Amniotic stem cell (primary cell): ENCODE results near the gene ZNF688.
"Not testable (repeated sequence)": the region's sequence is repeated elsewhere in the genome, so short reads cannot be mapped to it uniquely, and the experiment has no call there.

ENCODE experiments used
- DNase-seq: peaks from one replicate; lab custom pipeline; 2025; lab: John Stamatoyannopoulos, UW

ZNF688 gene

DNA sequence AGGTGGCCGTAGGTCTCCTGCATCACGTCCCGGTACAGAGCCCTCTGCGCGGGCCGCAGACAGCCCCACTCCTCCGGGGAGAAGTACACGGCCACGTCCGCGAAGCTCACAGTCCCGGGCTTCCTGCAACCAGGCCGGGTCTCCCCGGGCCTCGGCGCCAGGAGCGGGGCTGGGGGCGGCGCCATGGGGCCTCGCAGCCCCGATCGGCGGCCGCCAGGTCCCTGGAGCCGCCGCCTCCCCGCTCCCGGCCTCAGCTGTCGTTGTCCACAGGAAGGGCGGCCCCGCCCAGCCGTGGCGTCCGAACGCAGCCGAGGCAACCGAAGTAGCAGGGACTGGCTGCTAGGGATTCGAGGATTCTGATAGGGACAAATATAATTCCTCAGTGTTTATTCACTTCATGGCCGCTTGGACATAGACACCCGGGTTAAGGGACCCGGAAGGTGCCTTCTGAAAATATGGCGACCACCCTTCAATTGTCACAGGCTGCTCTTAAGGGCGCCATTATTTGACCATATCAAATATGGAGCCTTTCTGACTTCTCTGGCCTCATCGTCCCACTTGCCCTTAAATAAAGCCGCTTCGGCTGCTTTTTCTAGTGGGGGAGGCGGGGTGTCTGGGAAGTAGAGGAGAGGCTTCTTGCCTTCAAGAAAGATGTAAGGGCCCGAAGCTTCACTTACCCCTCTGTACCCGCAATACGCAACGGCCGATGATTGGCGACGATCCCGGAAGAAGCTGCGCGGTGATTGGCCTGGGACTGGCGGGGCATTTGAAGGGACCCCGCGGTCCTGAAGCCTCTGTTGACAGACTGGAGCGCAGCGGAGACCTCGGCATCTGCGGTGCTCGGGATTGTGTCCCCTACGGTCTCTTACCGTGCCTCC lies at the start of gene ZNF688:
Gene ZNF688, minus strand, starts transcription at position 270 of the 878 bp plus-strand sequence. Its CDS starts 85 bp downstream, at position 185.
- peak; percentile 94 for DNase-seq

GRCh38 chr16:30620169-30620568 lies 48.7 kb upstream of the ZNF688 start:
- no peak for DNase-seq

DNA sequence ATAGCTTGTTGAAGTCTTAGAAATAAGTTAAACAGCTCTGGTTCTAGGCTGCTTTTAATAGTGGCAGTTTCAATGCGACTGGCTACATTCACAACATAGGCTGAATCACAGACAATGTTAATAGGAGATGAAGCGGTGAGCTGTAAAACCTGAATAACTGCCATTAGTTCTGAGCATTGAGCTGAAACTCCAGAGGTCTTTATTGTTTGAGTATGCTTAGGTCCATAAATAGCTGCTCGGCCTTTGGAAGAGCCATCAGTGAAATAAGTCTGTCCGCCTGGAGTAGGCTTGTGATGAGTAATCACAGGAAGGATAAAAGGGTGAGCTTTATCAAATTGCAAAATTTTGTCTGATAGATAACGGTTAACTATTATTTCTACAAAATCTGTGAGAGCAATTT lies 48.1 kb upstream of the ZNF688 start:
- no peak for DNase-seq

GRCh38 chr16:30619202-30619601 lies 47.7 kb upstream of the ZNF688 start:
- DNase-seq = no peak

DNA sequence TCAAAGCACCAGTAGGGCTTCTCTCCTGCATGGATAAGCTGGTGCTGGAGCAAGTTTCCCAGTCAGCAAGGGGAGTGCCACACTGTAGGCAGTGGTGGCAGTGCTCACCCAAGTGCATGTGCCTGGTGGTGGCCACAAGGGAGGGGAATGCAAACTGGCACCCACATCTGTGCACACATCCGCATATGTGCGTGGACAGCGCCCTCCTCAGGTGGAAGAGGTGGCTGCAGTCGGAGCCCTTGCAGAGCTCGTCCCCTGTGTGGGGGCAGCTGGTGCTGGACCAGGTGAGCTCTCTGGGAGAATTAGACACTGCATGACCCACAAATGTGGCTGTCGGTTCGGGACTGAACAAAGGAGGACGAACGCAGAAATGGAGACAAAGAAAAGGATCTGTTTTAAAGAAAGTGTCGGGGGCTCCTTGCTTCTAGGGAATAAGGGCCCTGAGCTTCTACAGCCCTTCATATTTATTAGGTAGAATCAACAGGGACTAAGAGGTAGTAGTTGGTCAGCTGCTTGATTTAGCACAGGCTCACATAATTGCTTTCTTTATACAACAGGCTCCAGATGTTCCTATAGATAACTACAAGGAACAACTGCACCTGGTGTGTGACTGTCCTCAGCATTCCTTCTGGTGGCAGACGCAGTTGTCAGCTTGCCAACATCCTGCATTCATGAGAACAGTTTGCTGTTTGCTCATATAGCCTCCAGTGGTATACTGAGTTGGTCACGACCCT lies 44.0 kb upstream of the ZNF688 start:
- no peak for DNase-seq

DNA sequence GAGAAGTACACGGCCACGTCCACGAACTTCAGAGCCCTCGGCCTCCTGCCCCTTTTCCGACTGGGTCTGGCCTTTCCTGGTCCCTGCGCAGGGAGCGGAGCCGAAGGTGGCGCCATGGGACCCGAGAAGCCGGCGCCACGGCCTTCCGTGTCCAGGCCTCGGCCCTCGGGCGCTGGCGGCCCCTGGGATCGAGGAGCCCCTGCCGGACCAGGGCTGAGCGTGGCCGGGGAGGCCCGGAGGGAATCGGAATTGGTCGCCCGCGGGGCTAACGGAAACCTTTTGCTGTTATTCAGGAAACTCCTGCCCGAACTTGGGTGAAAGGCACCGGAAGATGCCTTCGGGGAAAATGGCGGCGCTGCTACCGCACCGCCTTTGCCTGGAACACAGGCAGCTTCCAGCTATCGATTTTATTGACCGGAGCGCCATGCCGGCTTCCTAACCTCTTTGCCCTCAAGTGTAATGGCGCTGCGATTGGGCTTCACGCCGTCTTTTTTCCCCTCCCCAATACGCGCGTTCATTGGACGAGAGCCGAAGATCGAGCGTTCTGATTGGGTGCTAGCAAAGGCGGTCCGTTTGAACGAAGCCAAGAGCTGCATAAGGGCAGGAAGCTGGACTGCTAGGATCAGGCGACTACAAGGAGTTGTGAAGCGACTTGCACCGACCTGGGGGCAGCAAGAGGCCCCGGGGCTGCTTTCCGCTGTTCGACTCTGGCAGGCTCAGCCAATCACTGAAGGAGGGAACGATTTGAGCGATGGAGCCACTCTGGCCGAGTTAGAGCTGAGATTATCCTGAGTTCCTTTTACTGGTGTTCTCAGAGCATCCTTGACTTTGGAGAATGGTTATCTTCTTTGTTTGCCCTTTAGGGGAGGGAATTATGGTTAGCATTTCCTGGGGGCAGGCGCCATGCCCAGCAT lies 38.7 kb upstream of the ZNF688 start, which contains the start of gene ZNF689:
Gene ZNF689, minus strand, starts transcription at position 464 of the 914 bp plus-strand sequence. Its CDS starts 348 bp downstream, at position 116.
- DNase-seq = peak; percentile 90

GRCh38 chr16:30609002-30609925 lies 37.8 kb upstream of the ZNF688 start:
- DNase-seq = no peak

- DNase-seq = no peak
Observed at GRCh38 chr16:30606004-30606403, 34.5 kb upstream of the ZNF688 start.

GRCh38 chr16:30605158-30605557 lies 33.6 kb upstream of the ZNF688 start:
- no peak for DNase-seq

DNA sequence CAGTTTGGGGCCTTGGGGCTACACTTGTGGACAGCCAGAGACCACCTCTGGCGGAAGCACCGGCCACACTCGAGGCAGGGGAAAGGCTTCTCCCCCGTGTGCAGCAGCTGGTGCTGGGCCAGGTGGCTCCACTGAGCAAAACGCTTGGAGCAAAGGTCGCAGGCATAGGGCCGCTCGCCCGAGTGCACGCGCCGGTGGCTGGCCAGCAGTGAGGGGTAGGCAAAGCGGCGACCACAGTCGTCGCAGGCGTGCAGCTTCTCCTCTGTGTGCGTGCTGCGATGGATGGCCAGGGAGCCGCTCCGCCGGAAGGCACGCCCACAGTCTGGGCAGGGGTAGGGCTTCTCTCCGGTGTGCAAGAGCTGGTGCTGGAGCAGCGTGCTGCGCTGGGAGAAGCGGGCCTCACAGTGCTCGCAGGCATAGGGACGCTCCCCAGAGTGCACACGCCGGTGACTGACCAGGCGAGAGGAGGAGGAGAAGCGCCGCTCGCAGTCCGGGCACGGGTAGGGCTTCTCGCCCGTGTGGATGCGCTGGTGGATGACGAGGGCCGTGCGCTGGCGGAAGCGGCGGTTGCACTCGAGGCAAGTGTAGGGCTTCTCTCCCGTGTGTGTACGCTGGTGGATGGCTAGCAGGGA lies 32.9 kb upstream of the ZNF688 start:
- no peak for DNase-seq

DNA sequence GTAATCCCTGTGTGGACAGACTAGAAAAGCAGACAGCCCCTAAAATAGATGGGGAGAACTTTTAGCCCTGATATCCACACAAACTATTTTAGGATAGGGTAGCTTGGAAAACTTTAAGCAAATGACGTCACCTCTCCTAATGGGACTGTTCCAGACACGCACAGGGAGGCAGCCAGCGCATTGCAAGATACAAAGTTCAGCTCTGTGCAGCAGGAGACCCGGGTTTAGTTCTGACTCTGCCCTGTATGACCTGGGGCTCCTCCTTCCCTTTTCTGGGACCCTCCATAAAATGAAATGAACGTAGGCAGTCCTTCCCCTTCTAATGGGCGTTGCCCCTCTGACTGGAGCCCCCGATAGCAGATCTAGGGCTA lies 32.4 kb upstream of the ZNF688 start:
- DNase-seq = no peak

GRCh38 chr16:30602616-30603277 lies 31.2 kb upstream of the ZNF688 start:
- no peak for DNase-seq

DNA sequence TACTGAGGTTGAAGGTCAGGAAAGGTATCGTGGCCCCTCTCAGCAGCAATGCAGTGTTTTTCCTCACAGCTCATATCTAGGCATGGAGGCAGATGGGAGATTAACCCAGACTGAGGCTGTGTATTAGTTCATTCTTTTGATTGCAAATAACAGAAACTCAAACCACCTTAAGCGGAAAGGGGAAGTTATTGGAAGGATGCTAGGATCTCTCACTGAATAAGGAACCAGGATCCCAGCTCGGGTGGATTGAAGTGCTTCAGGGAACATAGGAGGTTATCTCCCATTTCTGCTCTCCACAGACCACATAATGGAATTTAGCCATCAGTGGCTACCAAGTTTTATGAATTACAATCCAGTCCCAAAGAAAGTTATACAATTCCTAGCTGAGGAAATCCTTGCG lies 30.5 kb upstream of the ZNF688 start:
- no peak for DNase-seq

DNA sequence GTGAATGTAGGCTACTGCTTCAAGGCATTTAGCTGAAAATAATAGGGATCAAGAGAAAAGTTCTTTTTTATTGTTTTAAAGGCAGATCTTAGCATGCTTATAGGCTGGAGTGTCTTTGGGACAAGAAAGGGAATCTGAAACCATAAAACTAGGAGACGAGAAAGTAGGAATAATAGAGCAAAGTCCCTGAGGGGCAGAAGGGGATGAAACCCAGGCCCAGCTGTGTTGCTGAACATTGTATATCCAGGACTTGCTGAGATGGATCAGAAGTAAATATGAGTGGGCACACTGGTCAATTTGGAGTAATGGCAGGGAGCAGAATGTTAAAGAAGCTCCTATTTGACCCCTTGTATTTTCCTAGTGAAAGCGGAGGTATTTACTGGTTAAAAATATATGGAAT lies 29.4 kb upstream of the ZNF688 start:
- no peak for DNase-seq

DNA sequence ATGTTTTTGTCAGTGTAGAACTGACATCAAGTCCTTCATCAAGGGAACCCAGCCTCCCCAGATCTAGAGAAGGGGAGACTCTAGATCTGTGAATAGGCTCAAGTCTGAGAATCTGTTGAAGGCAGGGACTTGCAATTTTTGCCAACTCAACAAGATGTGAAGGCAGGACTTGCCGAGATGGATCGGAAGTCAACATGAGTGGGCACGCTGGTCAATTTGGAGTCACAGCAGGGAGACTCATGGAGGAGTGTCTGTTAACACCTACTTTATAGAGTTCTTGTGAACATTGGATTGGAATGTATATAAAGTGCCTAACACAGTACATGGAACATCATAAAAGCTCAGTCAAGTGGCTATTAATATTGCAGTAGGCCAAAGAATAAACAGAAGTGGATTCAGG lies 28.7 kb upstream of the ZNF688 start:
- no peak for DNase-seq

DNA sequence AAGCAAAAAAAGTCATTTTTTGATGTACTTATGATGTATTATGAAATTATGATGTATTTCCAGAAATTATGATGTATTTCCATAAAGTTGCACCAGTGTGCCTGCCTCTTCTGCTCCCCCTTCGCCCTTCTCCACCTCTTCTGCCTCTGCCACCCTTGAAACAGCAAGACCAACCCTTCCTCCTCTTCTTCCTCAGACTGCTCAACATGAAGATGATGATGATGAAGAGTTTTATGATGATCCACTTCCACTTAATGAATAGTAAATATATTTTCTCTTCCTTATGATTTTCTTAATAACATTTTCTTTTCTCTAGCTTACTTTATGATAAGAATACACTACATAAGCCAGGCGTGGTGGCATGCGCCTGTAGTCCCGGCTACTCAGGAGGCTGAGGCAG lies 21.4 kb upstream of the ZNF688 start:
- no peak for DNase-seq

DNA sequence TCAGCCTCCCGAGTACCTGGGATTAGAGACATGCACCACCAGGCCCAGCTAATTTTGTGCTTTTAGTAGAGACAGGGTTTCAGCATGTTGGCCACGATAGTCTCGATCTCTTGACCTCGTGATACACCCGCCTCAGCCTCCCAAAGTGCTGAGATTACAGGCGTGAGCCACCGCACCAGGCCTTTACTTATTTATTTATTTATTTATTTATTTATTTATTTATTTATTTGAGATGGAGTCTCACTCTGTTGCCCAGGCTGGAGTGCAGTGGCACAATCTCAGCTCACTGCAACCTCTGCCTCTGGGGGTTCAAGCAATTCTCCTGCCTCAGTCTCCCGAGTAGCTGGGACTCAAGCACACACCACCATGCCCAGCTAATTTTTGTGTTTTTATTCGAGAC lies 19.4 kb upstream of the ZNF688 start:
- DNase-seq = not testable (repeated sequence)

DNA sequence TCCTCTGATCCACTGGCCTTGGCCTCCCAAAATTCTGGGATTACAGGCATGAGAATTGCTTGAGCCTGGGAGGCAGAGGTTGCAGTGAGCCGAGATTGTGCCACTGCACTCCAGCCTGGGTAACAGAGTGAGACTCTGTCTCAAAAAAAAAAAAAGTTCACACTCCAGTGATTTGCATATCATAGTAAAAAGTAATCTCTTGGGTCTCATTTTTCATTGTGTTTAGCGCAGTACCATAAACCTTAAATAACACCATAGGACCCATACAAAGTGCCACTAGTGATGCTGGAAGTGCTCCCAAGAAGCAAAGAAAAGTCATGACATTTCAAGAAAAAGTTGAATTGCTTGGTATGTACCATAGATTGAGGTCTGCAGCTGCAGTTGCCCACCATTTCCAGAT lies 18.1 kb upstream of the ZNF688 start:
- not testable (repeated sequence) for DNase-seq

- no peak for DNase-seq
Observed at GRCh38 chr16:30588651-30589050, 17.1 kb upstream of the ZNF688 start.
